Measurements from ENCODE around the gene ZFP1. TPM values are rescaled to one million over a fixed set of nuclear protein-coding genes. Genes with fewer than 3 reads are reported as not detected.

ZFP1 gene
- total and polyA plus RNA-seq, 9 of the 15 experiments (the other 6 are each of a cell fraction or from before 2014, with no cell fraction given) = 2.6 to 14.7 (median 11.6) TPM

GRCh38 chr16:75130150-75130771 lies 18.1 kb upstream of the ZFP1 start (continued):
- TF ChIP-seq TFAP4 (CRISPR knock-in tag; IDR thresholded peaks at IDR 0.05; ENCODE audit: borderline replicate concordance) = 0 out of 2 replicates have a peak, but pooled peaks have one; percentile 23

- TF ChIP-seq ZFP36 (IDR thresholded peaks at IDR 0.05; ENCODE audit: low read depth, low read length, partially characterized antibody) = peak; percentile 92
- no peak for TF ChIP-seq ELK1 (CRISPR knock-in tag; IDR thresholded peaks at IDR 0.05)
- TF ChIP-seq ZNF444 (CRISPR knock-in tag; IDR thresholded peaks at IDR 0.05) = no peak
- peak; percentile 30; the same call in 1 of the 2 replicates for TF ChIP-seq BCOR (IDR thresholded peaks at IDR 0.05)
- no peak overlapping the region for H3K27ac ChIP-seq (ENCODE audit: extremely low read depth, low read depth, low read length)
- ATAC-seq (no peak; the same call in 2 of the 3 replicates), DNase-seq (ENCODE audit: extremely low read depth in 1 of 4, low spot score in 3 of 4) (no peak), FAIRE-seq (no peak)
- no peaks in the 10 kb centered on the region; the same call in none of the 2 replicates for H3K9me3 ChIP-seq (replicated peaks; ENCODE audit: control insufficient read depth, insufficient read depth, low read depth, low read length)
- CTCF ChIA-PET (ENCODE audit: low intra/inter-chr PET ratio) = no interaction called here
- no peak overlapping the region for H3K9ac ChIP-seq (ENCODE audit: insufficient read depth in 1 of 2, low read depth in 2 of 2, low read length in 2 of 2)
- no peaks in the 10 kb centered on the region for H3K9me1 ChIP-seq (ENCODE audit: control insufficient read depth, insufficient read depth, low read length)
- no peaks in the 10 kb centered on the region for H3K36me3 ChIP-seq (ENCODE audit: control insufficient read depth, insufficient read depth, low read length)
- no peak overlapping the region for H2AFZ ChIP-seq (ENCODE audit: low read depth, low read length)
- H3K4me2 ChIP-seq (ENCODE audit: insufficient read depth, low read length) = no peak overlapping the region
- WGBS (ENCODE audit: insufficient coverage, low coverage, missing lambda C conversion rate) = 63% methylated on average over 5 of the region's 7 CpGs
- POLR2A ChIA-PET = interaction anchor here (0.5 to 1.4 kb wide), 4 partner anchors 11 to 481 kb away, joined by 3 to 4 read pairs (median 3); no protein-coding TSS in a partner anchor
- no peaks in the 10 kb centered on the region for H3K79me2 ChIP-seq (ENCODE audit: control insufficient read depth, insufficient read depth, low read length)
- H4K20me1 ChIP-seq (replicated peaks; ENCODE audit: control insufficient read depth, insufficient read depth, low read length) = no peaks in the 10 kb centered on the region
- no peaks in the 10 kb centered on the region; a peak in 1 of 5 replicates for H3K27me3 ChIP-seq (ENCODE audit: control insufficient read depth in 2 of 2, insufficient read depth in 2 of 2, low read length in 2 of 2)
- peaks cover 4 to 7% of the 10 kb centered on the region in 2 experiments; a peak in 4 of 5 replicates for H3K4me1 ChIP-seq (replicated peaks in 1 of 2; ENCODE audit: control insufficient read depth in 2 of 2, insufficient read depth in 2 of 2, low read length in 2 of 2)
- intact Hi-C loops (cut with micrococcal nuclease) (loop anchor here (10.0 kb wide), 2 partner anchors 266 to 426 kb away; partner anchors contain the start of gene MLKL), in situ Hi-C loops (cut with MboI) (loop anchor here (25.0 kb wide), 1 partner anchor 419 kb away; the partner anchor contains the start of gene MLKL)
- H3K4me3 ChIP-seq = no peak overlapping the region
- no TSS peak for BruUV-seq (replicated peaks)
Measured at GRCh38 chr16:75131081-75131480, 17.2 kb upstream of the ZFP1 start.

Measured in K562 (cell line).